ENCODE data around the gene MGMT.
A peak's percentile ranks its signal among the peaks of the same experiment; 100 is the strongest.

Gene MGMT

GRCh38 chr10:129696636-129697035, 229.6 kb downstream of the MGMT start:
- DNase-seq = no peak

DNA sequence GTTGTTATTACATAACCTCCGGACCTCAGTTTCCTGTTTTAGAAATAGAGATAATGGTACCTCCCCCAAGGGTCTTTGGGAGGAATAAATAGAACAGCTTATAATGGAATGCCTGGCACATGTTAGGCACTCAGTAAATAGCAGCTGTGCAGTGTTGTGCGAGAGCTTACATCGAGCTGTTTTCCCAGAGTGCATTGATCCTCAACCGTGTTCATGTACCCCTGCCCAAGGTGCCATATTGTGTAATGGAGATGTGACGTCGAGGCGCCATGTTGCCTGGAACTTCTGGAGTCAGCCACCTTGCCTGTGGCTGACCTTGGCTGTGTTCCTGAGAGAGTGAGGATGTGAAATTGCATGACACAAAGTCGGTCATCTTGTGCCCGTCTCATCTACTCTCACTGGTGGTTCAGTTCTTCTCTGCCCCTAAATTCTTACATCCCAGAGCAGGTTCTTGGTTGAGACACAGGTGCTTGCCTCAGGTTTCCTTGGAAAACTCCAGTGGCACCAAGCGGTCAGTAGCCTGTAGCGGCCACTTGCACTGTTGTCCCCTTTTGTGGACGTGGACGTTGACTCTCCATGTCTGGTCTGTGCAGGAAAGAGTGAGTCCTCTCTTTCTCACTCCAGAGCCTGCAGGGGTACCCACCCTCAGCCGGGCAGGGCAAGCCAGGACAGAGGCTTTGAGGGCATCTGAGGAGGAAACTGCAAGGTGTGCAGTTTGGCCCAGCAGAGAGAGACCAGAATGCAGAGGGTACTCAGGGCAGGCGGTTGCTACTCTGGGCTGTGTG, 230.6 kb downstream of the MGMT start:
- DNase-seq = no peak

DNA sequence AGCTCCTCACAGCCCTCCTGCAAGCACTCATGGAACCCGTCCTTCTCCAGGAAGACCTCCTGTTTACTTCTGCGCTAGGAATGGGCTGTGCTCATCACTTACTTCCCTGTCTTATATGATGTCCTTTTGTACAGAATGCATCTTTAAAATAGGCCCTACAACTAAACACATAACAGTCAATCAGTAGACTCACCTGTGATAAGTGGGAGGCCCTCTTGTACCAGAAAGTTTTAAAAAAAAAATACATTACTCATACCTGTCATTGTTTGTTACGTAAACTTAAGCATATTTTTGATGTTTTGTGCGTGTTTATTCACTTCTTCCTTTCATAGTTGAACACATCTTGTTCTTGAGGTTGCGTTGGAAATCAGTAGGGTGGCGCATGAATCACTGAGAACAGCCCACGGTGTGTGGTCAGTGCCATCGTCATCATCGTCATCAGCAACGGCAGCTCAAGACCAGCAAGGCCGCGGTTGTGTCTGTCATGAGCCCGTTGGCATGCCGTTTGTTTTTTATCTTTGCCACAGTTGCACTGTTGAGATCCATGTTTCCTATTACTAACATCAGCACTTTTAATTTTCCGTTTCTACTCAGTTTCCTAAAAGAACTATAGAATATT, 232.8 kb downstream of the MGMT start:
- no peak for DNase-seq

DNA sequence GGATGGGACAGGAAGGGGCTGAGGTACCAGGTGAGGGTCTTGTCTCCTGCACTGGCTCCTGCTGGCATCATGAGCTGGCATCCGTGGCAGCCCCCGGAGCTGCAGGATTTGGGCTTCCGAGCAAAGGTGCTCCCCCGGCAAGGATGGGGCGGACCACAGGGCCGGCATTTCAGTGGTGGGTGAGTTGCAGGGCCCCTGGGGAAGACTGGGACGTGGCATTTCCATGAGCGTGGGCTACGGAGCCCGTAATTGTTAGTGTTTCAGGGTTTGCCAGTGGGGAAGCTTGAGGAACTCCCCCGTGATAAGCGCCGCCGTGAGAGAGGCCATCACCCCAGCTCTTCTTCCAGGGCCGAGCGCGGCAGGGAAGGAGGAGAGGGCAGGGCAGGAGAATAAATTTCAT, 235.6 kb downstream of the MGMT start:
- DNase-seq = no peak

DNA sequence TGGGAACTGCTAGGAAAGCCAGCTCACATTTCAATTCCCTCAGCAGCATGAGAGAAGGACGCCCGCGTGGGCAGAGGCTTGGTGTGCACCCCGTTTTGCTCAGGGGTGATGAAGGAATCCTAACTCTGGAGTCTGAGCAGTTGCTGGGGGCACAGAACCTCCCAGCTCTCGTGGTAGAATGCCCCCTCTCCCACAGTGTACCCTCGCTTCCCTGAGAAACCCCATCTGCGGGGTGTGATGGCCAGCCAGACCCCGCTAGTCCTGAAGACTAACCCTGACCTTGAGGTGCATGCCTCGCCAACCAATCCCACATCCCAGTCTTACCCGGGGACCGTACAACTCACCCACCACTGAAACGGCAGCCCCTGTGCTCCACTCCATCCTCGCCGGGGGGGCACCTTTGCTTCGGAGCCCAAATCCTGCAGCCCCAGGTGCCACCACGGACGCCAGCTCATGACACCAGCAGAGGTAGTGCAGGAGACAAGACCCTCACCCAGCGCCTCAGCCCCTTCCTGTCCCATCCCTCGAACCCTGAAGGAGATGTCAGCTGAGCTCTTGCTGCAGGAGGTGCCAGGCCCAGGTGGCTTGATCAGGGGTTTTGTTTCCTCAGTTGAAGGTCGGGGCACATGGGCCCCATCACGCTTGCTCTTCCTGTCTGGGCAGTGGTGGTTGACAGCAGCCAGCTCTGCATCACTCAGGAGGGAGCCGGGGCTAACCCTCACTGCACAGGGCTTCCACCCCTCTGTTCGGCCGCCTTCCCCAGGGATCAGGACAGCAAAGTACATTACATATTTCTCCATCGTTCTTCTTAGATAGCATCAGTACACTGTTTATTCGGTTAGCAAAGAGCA, 236.5 kb downstream of the MGMT start:
- DNase-seq = no peak

GRCh38 chr10:129704225-129704624, 237.2 kb downstream of the MGMT start:
- no peak for DNase-seq

DNA sequence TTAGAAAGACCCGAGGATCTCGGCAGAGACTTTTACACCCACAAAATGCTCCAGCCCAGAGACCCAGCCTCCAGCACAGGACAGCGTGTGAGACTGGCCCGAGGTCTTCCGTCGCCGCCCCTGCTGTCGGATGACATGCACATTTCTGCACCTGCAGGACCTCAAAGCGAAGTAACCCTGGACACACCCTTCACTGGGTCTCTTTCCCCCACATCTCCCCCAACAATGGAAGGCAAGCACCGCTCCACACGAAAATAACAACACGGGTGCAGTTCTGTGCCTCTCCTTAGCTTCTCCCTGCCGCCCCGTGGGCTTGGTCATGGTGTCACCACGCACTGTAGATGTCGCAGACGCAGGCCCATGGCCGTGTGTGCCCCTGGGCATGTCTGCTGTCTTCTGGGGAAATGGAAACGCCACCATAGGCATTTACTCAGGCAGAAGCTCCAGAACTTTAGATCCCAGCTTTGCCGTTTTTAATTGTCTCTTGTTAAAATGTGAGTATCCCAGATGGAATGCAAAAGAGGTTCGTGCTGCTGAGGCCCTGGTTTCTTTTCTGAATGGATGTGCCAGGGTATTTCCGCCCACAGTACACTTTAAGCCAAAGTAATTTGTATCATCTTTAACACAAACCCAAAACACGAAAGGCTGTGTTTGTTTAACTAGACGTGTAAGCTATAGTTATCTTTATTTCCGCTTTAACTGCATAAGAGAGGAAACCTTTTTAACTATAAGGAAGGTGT, 237.9 kb downstream of the MGMT start:
- DNase-seq = peak; percentile 7

DNA sequence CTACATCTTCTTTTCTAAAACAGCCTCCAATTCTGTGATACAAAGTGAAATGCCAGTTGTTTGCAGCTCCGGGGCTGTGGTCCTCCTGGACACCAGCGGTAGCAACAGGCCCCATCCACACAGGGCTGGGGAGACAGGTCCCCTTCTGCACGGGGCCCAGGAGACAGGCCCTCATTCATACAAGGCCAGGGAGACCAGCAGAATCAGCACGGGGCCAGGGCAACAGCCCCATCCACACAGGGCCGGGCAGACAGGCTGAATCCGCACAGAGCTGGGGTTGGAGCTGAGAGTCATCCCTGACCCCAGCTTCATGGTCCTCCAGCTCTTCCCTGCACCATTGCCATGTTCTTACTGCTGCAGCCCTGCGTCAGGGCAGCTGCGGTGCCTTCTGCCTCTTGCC, 238.6 kb downstream of the MGMT start:
- no peak for DNase-seq

GRCh38 chr10:129706081-129706480, 239.0 kb downstream of the MGMT start:
- DNase-seq = no peak

DNA sequence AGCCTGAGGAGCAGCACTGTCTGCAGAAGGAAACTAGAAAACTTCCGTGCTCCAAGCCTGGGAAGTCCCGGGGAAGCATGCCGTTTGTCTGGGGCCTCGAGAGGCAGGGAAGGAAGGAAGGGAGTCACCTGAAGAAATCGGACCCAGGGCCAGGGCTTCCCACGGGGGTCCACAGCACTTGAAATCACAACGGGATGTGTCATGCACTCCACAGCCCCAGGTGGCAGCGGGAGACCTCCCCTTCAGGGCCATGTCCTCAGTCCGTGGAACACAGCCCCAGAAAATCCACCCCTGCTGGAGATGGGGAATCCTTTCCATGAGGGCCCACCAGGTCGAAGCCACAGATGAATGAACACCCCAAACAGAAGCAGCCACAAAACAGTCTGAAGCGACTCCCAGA, 239.5 kb downstream of the MGMT start:
- DNase-seq = no peak

DNA sequence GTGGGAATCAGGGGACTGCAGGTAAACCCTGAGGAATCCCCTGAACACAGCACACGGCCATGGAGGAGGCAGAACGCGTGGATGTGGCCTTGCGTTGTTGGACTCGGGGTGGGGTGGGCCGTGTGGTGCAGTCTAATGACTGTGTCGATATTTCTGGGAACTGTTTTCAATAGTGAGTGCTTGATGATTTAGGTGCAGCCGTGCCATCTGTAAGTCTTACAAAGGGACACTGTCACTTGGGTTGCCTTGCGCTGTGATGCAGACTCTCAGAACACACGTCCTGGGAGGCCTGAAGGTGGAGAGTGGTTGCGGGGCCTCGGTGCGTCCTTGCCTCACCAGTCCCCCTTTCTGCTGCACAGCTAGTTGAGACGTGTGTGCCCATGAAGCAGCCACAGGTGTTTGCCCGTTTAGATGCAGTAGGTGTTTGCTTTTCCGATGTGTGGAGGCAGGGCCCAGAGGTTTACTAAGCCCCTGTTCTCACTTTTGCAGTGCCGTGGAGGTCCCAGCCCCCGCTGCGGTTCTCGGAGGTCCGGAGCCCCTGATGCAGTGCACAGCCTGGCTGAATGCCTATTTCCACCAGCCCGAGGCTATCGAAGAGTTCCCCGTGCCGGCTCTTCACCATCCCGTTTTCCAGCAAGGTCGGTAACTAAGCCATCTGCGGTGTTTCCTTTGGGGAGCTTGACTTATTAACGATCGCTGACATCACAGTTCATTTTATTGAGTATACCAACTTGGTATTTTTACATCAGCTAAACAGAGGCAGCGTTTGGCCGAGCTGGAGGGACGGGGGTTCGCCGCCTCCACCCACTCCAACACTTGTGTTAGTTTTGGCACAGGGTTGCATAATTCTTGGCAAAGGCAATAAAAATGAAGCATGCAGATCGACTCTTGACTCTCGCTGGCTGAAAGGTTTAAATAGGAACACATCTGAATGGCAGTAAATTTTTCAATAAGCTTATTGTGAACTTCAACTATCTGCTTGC, 240.7 kb downstream of the MGMT start:
- peak; percentile 17 for DNase-seq

DNA sequence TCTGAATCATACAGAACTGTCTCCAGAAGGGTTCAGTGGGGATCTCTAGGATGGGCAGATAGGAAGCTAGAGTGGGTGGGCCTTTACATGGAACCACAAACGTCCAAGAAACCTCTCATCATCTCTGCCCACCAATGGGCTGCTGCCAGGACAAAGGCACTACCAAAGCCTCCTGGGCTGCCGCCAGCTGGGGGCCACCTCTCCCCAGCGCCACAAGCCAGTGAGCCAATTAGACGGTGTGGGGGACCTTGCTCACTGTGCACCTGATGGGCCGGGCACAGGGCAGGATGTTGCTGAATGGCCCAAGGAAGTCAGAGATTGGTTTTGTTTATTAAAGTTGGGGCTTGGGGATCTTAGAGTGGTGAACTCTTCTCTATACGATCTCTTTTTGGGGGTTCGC, 242.1 kb downstream of the MGMT start:
- DNase-seq = no peak

GRCh38 chr10:129709627-129710509, 242.8 kb downstream of the MGMT start:
- DNase-seq = no peak

DNA sequence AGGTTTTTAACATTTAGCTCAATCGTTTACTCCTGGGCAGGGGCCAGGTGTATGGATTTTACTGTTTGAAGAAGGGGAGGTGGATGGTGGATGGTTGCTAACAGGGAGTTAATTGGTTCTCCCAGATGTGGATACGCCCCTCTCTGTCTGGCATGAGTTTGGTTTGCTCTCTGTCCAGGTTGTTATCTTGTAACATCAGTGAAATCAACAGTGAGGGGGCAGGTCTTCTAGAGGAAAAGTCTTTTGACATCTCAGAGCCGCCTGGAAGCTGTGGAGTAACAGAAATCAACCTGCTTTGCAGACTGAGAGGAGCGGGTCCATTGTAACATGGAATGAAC, 243.4 kb downstream of the MGMT start:
- DNase-seq = no peak

- no peak for DNase-seq
Observed at GRCh38 chr10:129711291-129711690, 244.2 kb downstream of the MGMT start.

- no peak for DNase-seq
Observed at GRCh38 chr10:129712000-129712399, 245.0 kb downstream of the MGMT start.

DNA sequence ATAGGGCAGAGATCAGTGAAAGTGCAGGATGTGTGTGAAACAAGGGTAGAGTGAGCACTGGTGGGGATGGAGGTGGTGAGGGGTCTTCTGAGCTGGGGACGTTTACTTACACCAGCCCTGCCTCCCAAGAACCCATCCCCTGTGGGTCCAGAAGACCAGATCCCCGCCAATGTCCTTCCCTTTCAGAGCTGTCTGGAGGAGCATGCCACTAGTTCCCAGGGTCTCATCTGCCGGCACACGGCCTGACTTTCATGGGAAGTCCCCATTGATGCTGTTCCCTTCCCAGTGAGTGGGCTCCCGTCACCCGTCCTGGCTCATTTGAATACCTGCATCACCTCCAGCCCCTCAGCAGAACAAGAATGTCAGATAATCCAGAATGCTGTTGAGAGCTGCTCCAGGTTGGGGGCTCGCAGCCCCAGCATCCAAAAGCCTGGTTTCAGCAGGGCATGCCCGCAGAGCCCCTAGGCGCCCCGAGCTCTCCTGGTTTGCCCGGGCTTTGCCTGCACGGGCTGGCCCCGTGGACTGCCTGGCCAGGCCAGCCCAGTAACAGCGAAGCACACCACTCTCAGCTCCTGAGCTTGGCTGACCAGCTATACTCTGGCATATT, 246.7 kb downstream of the MGMT start:
- DNase-seq = no peak

GRCh38 chr10:129715805-129716204, 248.8 kb downstream of the MGMT start:
- DNase-seq = no peak

DNA sequence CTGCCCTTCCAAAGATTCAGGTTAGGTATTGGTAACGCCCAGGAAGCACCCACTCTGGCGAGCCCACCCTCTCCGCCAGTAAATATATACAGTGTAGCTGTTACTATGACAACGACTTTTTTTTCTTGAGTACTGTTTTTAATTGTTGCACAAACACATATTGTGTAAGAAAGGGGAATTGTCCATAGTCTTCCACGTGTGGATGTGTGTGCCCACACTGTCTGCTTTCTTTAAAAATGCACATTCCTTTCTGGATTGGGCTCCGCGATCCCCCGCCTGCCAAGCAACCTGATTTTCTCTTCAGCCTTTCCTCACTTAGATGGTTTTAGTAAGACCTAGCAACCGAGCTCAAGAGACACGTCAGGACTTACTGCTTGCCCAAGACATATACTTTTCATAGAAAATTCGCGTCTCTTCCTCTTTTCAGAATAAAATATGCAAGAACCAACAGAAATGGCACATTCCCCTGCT, 249.2 kb downstream of the MGMT start:
- DNase-seq = no peak

DNA sequence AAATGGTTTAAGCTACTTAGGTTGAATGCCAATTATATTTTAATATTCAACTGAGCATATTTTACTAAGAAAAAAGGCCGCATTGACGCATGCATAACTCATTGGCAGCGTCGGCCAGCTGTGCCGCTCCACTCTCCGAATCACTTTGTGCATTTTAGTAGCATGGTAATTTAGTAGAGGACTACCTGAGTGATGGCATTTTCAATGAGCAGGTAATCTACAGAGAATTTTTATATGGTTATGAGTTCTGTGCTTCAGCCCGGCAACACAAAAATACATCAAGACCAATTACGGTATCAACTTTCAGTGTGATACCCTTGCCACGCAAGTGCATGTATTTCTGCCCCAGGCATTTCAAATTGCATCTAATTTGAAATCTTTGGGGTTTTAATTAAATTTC, 249.8 kb downstream of the MGMT start:
- DNase-seq = no peak
